GM23338 (cell line): ENCODE data around the gene GPR3.

Experiments used
- CREB1 ChIP-seq: fragments of 250-450 bp; sonication (Bioruptor Pico); IDR thresholded peaks from 2 replicates; pipeline ENCODE4 v1.5.0; 2020; ENCODE audit warnings: low read depth, mild to moderate bottlenecking, moderate library complexity
- EZH2 ChIP-seq: fragments of 200-600 bp; sonication (generic); IDR thresholded peaks from one replicate; pipeline ENCODE4 v1.8.0; 2017; ENCODE audit warnings: antibody characterized with exemption, mild to moderate bottlenecking, low read depth; ENCODE audit not compliant: unreplicated experiment
- EZH2phosphoT487 ChIP-seq: fragments of 200-600 bp; sonication (generic); IDR thresholded peaks from one replicate; pipeline ENCODE4 v1.8.1; 2018; ENCODE audit warnings: antibody characterized with exemption; ENCODE audit not compliant: unreplicated experiment
- JUNB ChIP-seq: IDR thresholded peaks from one replicate; pipeline ENCODE4 v1.6.1; 2016; ENCODE audit warnings: antibody characterized with exemption; ENCODE audit not compliant: unreplicated experiment
- NANOG ChIP-seq: IDR thresholded peaks from 2 replicates; pipeline ENCODE4 v1.6.1; 2016; ENCODE audit warnings: antibody characterized with exemption, borderline replicate concordance
- POLR2AphosphoS5 ChIP-seq: IDR thresholded peaks from 2 replicates; pipeline ENCODE4 v1.6.1; 2016; ENCODE audit warnings: antibody characterized with exemption, low read depth
- STAT1 ChIP-seq: IDR thresholded peaks from one replicate; pipeline ENCODE4 v1.6.1; 2016; ENCODE audit warnings: antibody characterized with exemption; ENCODE audit not compliant: unreplicated experiment
- ZNF331 ChIP-seq: fragments of 250-450 bp; sonication (Bioruptor Pico); IDR thresholded peaks from 2 replicates; pipeline ENCODE4 v1.5.0; 2020; ENCODE audit warnings: low read depth, mild to moderate bottlenecking, moderate library complexity
- TF ChIP-seq, protein P1 (sequence below), 2 experiments: fragments of 200-600 bp in 1 of 2; sonication (generic) in 1 of 2; conservative IDR thresholded peaks; 2 replicates each; pipeline versions ENCODE4 v1.5.1 to v1.6.1; 2016 to 2017; ENCODE audit warnings: antibody characterized with exemption in 2 of 2, low read depth in 2 of 2, mild to moderate bottlenecking in 2 of 2, moderate library complexity in 1 of 2
- TF ChIP-seq, protein P2 (sequence below): IDR thresholded peaks from one replicate; pipeline ENCODE4 v1.6.1; 2018; ENCODE audit warnings: antibody characterized with exemption; ENCODE audit not compliant: unreplicated experiment
- TF ChIP-seq, protein P3 (sequence below): fragments of 250-450 bp; sonication (Bioruptor Pico); IDR thresholded peaks from 2 replicates; pipeline ENCODE4 v1.5.0; 2020; ENCODE audit warnings: mild to moderate bottlenecking, moderate library complexity
- TF ChIP-seq, protein P4 (sequence below): IDR thresholded peaks from 2 replicates; pipeline ENCODE4 v1.6.1; 2016; ENCODE audit warnings: antibody characterized with exemption

DNA sequence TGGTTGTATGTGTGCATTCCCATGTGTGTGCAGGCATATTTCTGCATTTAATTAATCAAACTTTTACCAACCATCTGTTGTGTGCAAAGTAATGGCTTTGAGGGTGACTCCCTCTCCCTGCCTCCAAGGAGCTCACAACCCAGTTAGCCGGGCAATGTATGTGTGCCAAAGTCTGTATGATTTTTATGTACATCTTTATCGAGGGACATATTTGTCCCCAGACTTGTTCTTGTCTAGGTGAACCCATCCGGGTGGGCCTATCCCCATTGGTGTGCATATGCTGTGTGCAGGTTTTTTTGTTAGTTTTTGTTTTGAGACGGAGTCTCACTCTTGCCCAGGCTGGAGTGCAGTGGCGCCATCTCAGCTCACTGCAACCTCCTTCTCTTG lies 48.8 kb upstream of the GPR3 start:
- TF ChIP-seq, protein P1, sequence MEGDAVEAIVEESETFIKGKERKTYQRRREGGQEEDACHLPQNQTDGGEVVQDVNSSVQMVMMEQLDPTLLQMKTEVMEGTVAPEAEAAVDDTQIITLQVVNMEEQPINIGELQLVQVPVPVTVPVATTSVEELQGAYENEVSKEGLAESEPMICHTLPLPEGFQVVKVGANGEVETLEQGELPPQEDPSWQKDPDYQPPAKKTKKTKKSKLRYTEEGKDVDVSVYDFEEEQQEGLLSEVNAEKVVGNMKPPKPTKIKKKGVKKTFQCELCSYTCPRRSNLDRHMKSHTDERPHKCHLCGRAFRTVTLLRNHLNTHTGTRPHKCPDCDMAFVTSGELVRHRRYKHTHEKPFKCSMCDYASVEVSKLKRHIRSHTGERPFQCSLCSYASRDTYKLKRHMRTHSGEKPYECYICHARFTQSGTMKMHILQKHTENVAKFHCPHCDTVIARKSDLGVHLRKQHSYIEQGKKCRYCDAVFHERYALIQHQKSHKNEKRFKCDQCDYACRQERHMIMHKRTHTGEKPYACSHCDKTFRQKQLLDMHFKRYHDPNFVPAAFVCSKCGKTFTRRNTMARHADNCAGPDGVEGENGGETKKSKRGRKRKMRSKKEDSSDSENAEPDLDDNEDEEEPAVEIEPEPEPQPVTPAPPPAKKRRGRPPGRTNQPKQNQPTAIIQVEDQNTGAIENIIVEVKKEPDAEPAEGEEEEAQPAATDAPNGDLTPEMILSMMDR (conservative IDR thresholded peaks at IDR 0.05; ENCODE audit: low read depth in 2 of 2) = no peak
- TF ChIP-seq, protein P2, sequence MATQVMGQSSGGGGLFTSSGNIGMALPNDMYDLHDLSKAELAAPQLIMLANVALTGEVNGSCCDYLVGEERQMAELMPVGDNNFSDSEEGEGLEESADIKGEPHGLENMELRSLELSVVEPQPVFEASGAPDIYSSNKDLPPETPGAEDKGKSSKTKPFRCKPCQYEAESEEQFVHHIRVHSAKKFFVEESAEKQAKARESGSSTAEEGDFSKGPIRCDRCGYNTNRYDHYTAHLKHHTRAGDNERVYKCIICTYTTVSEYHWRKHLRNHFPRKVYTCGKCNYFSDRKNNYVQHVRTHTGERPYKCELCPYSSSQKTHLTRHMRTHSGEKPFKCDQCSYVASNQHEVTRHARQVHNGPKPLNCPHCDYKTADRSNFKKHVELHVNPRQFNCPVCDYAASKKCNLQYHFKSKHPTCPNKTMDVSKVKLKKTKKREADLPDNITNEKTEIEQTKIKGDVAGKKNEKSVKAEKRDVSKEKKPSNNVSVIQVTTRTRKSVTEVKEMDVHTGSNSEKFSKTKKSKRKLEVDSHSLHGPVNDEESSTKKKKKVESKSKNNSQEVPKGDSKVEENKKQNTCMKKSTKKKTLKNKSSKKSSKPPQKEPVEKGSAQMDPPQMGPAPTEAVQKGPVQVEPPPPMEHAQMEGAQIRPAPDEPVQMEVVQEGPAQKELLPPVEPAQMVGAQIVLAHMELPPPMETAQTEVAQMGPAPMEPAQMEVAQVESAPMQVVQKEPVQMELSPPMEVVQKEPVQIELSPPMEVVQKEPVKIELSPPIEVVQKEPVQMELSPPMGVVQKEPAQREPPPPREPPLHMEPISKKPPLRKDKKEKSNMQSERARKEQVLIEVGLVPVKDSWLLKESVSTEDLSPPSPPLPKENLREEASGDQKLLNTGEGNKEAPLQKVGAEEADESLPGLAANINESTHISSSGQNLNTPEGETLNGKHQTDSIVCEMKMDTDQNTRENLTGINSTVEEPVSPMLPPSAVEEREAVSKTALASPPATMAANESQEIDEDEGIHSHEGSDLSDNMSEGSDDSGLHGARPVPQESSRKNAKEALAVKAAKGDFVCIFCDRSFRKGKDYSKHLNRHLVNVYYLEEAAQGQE = no peak
- TF ChIP-seq EZH2 = no peak
- no peak for TF ChIP-seq POLR2AphosphoS5
- TF ChIP-seq, protein P3, sequence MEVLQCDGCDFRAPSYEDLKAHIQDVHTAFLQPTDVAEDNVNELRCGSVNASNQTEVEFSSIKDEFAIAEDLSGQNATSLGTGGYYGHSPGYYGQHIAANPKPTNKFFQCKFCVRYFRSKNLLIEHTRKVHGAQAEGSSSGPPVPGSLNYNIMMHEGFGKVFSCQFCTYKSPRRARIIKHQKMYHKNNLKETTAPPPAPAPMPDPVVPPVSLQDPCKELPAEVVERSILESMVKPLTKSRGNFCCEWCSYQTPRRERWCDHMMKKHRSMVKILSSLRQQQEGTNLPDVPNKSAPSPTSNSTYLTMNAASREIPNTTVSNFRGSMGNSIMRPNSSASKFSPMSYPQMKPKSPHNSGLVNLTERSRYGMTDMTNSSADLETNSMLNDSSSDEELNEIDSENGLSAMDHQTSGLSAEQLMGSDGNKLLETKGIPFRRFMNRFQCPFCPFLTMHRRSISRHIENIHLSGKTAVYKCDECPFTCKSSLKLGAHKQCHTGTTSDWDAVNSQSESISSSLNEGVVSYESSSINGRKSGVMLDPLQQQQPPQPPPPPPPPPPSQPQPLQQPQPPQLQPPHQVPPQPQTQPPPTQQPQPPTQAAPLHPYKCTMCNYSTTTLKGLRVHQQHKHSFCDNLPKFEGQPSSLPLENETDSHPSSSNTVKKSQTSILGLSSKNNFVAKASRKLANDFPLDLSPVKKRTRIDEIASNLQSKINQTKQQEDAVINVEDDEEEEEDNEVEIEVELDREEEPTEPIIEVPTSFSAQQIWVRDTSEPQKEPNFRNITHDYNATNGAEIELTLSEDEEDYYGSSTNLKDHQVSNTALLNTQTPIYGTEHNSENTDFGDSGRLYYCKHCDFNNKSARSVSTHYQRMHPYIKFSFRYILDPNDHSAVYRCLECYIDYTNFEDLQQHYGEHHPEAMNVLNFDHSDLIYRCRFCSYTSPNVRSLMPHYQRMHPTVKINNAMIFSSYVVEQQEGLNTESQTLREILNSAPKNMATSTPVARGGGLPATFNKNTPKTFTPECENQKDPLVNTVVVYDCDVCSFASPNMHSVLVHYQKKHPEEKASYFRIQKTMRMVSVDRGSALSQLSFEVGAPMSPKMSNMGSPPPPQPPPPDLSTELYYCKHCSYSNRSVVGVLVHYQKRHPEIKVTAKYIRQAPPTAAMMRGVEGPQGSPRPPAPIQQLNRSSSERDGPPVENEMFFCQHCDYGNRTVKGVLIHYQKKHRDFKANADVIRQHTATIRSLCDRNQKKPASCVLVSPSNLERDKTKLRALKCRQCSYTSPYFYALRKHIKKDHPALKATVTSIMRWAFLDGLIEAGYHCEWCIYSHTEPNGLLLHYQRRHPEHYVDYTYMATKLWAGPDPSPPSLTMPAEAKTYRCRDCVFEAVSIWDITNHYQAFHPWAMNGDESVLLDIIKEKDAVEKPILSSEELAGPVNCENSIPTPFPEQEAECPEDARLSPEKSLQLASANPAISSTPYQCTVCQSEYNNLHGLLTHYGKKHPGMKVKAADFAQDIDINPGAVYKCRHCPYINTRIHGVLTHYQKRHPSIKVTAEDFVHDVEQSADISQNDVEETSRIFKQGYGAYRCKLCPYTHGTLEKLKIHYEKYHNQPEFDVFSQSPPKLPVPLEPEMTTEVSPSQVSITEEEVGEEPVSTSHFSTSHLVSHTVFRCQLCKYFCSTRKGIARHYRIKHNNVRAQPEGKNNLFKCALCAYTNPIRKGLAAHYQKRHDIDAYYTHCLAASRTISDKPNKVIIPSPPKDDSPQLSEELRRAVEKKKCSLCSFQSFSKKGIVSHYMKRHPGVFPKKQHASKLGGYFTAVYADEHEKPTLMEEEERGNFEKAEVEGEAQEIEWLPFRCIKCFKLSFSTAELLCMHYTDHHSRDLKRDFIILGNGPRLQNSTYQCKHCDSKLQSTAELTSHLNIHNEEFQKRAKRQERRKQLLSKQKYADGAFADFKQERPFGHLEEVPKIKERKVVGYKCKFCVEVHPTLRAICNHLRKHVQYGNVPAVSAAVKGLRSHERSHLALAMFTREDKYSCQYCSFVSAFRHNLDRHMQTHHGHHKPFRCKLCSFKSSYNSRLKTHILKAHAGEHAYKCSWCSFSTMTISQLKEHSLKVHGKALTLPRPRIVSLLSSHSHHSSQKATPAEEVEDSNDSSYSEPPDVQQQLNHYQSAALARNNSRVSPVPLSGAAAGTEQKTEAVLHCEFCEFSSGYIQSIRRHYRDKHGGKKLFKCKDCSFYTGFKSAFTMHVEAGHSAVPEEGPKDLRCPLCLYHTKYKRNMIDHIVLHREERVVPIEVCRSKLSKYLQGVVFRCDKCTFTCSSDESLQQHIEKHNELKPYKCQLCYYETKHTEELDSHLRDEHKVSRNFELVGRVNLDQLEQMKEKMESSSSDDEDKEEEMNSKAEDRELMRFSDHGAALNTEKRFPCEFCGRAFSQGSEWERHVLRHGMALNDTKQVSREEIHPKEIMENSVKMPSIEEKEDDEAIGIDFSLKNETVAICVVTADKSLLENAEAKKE = no peak
- TF ChIP-seq CREB1 = no peak
- TF ChIP-seq EZH2phosphoT487 = no peak
- no peak for TF ChIP-seq STAT1
- no peak for TF ChIP-seq ZNF331 (CRISPR knock-in tag)
- TF ChIP-seq, protein P4, sequence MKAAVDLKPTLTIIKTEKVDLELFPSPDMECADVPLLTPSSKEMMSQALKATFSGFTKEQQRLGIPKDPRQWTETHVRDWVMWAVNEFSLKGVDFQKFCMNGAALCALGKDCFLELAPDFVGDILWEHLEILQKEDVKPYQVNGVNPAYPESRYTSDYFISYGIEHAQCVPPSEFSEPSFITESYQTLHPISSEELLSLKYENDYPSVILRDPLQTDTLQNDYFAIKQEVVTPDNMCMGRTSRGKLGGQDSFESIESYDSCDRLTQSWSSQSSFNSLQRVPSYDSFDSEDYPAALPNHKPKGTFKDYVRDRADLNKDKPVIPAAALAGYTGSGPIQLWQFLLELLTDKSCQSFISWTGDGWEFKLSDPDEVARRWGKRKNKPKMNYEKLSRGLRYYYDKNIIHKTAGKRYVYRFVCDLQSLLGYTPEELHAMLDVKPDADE = no peak
- TF ChIP-seq JUNB = no peak
- no peak for TF ChIP-seq NANOG
